HG03060 (cell line): ENCODE measurements around the gene CNOT6L.
"Not testable (repeated sequence)": the region's sequence is repeated elsewhere in the genome, so short reads cannot be mapped to it uniquely, and the experiment has no call there.

ENCODE experiments used
- ATAC-seq: cut with Tn5 transposase; IDR thresholded peaks from one replicate; pipeline ENCODE4 v1.9.1; 2021; ENCODE audit warnings: low read depth, moderate number of reproducible peaks; ENCODE audit not compliant: unreplicated experiment

Gene CNOT6L

GRCh38 chr4:77783895-77784294, 35.3 kb downstream of the CNOT6L start:
- no peak for ATAC-seq

- ATAC-seq, result no peak
Measured at GRCh38 chr4:77782102-77782835, 36.9 kb downstream of the CNOT6L start.

- not testable (repeated sequence) for ATAC-seq
Measured at GRCh38 chr4:77780762-77781161, 38.4 kb downstream of the CNOT6L start.

GRCh38 chr4:77777135-77777807, 41.9 kb downstream of the CNOT6L start:
- ATAC-seq, result no peak

- ATAC-seq, result no peak
Measured at GRCh38 chr4:77776182-77777134, 42.7 kb downstream of the CNOT6L start.

- no peak for ATAC-seq
Measured at GRCh38 chr4:77773101-77773500, 46.1 kb downstream of the CNOT6L start.

- ATAC-seq, result no peak
Measured at GRCh38 chr4:77771566-77771965, 47.6 kb downstream of the CNOT6L start.

- no peak for ATAC-seq
Measured at GRCh38 chr4:77765720-77766119, 53.4 kb downstream of the CNOT6L start.

- no peak for ATAC-seq
Measured at GRCh38 chr4:77762531-77762930, 56.6 kb downstream of the CNOT6L start.

- ATAC-seq, result no peak
Measured at GRCh38 chr4:77761595-77761994, 57.6 kb downstream of the CNOT6L start.

GRCh38 chr4:77758804-77759203, 60.4 kb downstream of the CNOT6L start:
- ATAC-seq, result no peak

GRCh38 chr4:77751764-77752163, 67.4 kb downstream of the CNOT6L start:
- ATAC-seq, result no peak

- no peak for ATAC-seq
Measured at GRCh38 chr4:77745792-77746191, 73.4 kb downstream of the CNOT6L start.

GRCh38 chr4:77742054-77742453, 77.1 kb downstream of the CNOT6L start:
- no peak for ATAC-seq

GRCh38 chr4:77740480-77740879, 78.7 kb downstream of the CNOT6L start:
- no peak for ATAC-seq

GRCh38 chr4:77734928-77735327, 84.2 kb downstream of the CNOT6L start:
- peak; percentile 84 for ATAC-seq

- no peak for ATAC-seq
Measured at GRCh38 chr4:77731656-77732055, 87.5 kb downstream of the CNOT6L start.

- ATAC-seq, result no peak
Measured at GRCh38 chr4:77728420-77728819, 90.7 kb downstream of the CNOT6L start.

GRCh38 chr4:77721073-77721472, 98.1 kb downstream of the CNOT6L start:
- ATAC-seq, result no peak

GRCh38 chr4:77718500-77718899, 100.7 kb downstream of the CNOT6L start:
- not testable (repeated sequence) for ATAC-seq
